ENCODE data around the gene ZNF592. TPM values are rescaled to one million over a fixed set of nuclear protein-coding genes. Genes with fewer than 3 reads are reported as not detected.

Gene ZNF592
- total RNA-seq, 4 donors from 2014 or later, result 18.3 to 28.0 (median 21.2) TPM

- H3K27ac ChIP-seq, result no peak overlapping the region
- H3K4me1 ChIP-seq, result peaks cover 20 to 56% of the 10 kb centered on the region in 2 donors
- H3K27me3 ChIP-seq, result no peaks in the 10 kb centered on the region
- H3K36me3 ChIP-seq, result no peaks in the 10 kb centered on the region
- intact Hi-C loops (cut with DNase I), result no loop called here
- TF ChIP-seq POLR2A (IDR thresholded peaks at IDR 0.05), result no peak
- TF ChIP-seq CTCF (IDR thresholded peaks at IDR 0.05), result no peak
- no peak for DNase-seq
- WGBS, 2 donors, result 87 to 100% methylated on average over 1 of the region's 1 CpG
- H3K4me3 ChIP-seq (replicated peaks in 1 of 3), result no peak overlapping the region
- no peaks in the 10 kb centered on the region for H3K9me3 ChIP-seq
Observed at GRCh38 chr15:84755736-84756527, 7.5 kb downstream of the ZNF592 start.

GRCh38 chr15:84759018-84759417 is 10.6 kb downstream of the ZNF592 start:
- intact Hi-C loops (cut with DNase I), result no loop called here
- H3K36me3 ChIP-seq, result no peaks in the 10 kb centered on the region
- no peaks in the 10 kb centered on the region for H3K27me3 ChIP-seq
- H3K4me1 ChIP-seq, result peaks cover 36 to 57% of the 10 kb centered on the region in 2 donors
- no peak overlapping the region for H3K27ac ChIP-seq
- H3K4me3 ChIP-seq (replicated peaks in 1 of 3), result no peak overlapping the region
- 50 to 66% methylated on average over 1 of the region's 1 CpG for WGBS, 2 donors
- TF ChIP-seq POLR2A (IDR thresholded peaks at IDR 0.05) (no peak), CTCF (IDR thresholded peaks at IDR 0.05) (no peak)
- no peaks in the 10 kb centered on the region for H3K9me3 ChIP-seq
- DNase-seq, result no peak

- Histone ChIP-seq H3K27ac (no peak overlapping the region), H3K9me3 (no peaks in the 10 kb centered on the region), H3K4me3 (replicated peaks in 1 of 3) (no peak overlapping the region), H3K4me1 (peaks cover 38 to 61% of the 10 kb centered on the region in 2 donors), H3K36me3 (no peaks in the 10 kb centered on the region), H3K27me3 (no peaks in the 10 kb centered on the region)
- no peak for DNase-seq
- intact Hi-C loops (cut with DNase I), result no loop called here
- TF ChIP-seq CTCF (IDR thresholded peaks at IDR 0.05) (no peak), POLR2A (IDR thresholded peaks at IDR 0.05) (no peak)
- 95% methylated on average over 1 of the region's 1 CpG for WGBS, 2 donors
Observed at GRCh38 chr15:84760219-84760618, 11.8 kb downstream of the ZNF592 start.

DNA sequence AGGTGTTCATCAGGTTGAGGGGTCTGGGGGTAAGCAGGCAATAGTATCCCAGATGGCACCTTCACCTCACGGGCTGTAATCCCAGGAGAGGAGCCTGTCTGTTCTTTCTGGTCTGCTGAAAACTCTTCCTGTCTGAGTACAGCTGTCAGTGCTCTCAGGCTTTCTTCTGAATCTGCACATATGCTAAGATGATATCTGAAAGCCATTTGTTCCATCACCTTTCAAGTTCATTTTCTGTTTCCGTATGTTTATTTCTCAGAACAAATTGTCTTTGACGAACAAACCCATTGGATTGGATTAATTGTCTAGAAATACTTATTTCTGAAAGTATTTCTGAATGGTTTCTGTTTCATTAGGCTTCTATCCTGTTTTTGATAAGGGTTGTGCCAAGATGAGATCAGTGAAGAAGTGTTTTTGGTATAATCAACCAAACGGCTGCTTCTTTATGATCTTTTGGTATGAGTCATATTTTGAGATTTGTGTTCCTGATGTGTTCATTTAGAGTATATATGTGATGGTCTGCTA is 13.3 kb downstream of the ZNF592 start:
- 47 to 64% methylated on average over 4 of the region's 4 CpGs for WGBS, 2 donors

More for the DNA sequence above, 13.3 kb downstream of the ZNF592 start:
- Histone ChIP-seq H3K4me3 (replicated peaks in 1 of 3) (no peak overlapping the region), H3K4me1 (peaks cover 35 to 48% of the 10 kb centered on the region in 2 donors), H3K36me3 (no peaks in the 10 kb centered on the region), H3K9me3 (no peaks in the 10 kb centered on the region), H3K27ac (no peak overlapping the region), H3K27me3 (no peaks in the 10 kb centered on the region)
- TF ChIP-seq CTCF (IDR thresholded peaks at IDR 0.05), result no peak
- TF ChIP-seq POLR2A (IDR thresholded peaks at IDR 0.05), result no peak
- DNase-seq, result no peak
- intact Hi-C loops (cut with DNase I), result no loop called here
